Measurements from ENCODE around the gene OSBP2.

Gene OSBP2

DNA sequence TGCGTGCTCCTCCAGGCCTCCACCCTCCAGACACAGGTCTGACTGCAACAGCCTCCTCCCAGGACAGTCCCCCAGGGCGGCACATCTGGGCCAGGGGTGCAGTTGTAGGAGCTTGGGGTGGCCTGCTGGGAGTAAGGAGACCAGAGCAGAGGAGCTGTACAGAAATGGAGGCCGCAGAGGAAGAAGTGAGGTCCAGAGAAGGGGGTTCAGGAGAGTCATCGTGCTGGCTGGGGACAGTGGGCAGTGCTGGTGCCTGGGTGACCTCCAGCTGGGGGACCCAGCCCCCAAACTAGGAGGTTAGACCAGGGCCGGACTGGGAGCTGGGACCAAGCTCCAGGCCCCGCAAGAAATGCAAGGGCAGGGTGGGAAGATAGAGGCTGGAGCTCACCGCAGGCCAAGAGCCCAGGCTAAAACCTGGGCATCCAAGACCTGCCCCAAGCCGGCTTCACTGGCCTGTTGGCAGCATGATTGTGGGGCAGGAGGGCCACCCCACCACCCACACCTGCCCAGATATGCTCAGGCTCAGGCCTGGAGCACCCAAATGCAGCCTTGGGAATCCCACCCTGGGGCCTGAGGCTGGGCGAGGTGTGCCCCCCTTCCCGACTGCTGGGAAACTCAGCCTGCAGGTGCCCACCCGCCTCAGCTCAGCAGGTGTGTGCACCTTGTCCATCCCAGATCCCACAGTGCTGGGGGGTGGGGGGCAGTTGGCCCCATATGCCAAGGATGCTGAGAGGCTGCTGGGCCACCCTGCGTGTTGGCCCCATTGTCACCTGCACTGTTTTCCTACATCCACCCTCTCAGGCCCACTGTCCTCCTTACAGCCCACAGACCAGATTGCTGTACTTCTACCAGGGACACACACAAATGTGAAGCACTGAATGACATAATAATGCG, 177.0 kb downstream of the OSBP2 start:
- DNase-seq: no peak

- no peak for DNase-seq
Measured at GRCh38 chr22:30872285-30873041, 177.8 kb downstream of the OSBP2 start.

DNA sequence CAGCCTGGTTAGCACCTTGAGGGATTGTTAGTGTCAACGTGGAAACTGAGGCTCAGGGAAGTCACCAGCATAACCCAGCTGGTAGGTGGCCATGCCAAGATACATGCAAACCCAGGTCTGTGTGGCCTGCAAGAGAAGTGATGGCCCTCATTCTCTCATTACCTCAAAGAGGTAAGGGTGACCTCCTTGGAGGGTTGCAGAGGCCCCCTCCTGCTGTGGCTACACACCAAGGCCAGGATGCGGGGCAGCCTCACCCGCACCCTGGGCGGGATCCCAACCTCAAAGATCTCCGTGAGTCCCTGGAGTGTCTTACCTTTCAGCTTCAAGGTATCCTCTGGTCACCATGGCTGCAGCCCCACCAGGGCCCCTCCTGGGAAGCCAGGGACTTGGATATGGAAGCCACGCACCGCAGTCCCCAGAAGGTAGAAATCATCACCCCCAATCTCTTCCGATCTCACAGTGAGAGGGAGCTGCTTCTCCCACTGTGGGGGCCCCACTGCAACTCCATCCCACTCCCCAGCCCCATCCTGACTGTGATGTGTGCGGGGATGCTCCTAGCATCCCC, 178.5 kb downstream of the OSBP2 start:
- DNase-seq: no peak

DNA sequence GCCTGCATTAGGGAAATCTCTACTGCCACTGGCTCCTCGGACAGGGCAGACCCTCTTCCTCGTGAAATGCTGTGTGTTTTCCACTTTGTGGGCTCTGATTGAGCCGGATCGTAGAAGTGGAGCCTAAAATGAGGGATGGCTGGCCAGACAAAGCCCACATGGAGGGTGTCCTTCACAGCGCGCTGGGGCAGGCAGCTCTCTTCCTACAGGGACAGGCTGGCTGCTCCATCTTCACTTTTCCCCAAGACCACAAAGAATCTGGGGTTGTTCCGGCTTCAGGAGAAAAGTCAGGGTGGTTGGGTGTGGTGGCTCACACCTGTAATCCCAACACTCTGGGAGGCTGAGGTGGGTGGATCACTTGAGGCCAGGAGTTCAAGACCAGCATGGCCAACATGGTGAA, 179.0 kb downstream of the OSBP2 start:
- no peak for DNase-seq

GRCh38 chr22:30874431-30875370, 180.0 kb downstream of the OSBP2 start:
- DNase-seq: no peak

GRCh38 chr22:30875481-30876215, 181.0 kb downstream of the OSBP2 start:
- no peak for DNase-seq

GRCh38 chr22:30876221-30876751, 181.6 kb downstream of the OSBP2 start:
- DNase-seq: no peak

- no peak for DNase-seq
Measured at GRCh38 chr22:30876915-30877553, 182.4 kb downstream of the OSBP2 start.

DNA sequence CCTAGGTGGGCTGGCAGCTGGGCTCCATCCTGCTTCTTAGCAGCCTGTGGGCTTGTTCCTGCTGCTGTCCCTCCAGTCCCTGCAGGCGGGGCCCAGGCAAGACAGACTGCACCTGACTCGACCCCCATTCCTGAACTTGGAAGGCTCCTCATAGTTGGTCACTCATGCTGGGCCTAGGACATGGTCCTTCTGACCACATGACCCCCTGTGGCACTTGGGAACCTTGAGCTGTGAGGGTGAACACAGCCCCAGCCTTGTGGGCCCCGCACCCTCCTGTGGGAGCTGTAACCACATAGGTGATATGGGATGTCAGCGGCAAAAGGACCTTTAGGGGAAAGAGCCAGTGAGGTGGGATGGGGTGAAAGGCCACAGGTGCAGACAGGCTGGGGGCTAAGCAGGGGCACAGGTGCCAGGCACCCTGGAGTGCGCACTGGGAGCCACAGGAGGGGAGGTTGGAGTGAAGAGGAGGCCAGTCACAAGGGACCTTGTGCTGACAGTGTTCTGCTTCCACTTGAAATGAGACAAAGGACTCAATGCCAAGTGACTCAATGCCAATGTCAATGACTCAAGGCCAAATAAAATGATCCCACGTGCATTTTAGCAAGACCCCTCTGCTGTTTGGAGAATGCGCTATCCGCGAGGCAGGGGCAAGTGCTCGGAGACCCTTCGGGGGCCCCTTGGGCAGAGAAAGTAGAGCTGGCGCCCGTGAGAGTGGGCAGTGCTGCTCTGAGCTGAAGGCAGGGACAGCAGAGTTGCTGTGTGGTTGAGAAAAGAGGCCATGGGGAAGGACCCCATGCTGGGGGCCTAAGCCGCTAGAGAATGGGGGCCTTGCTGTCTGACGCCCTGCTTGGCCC, 183.2 kb downstream of the OSBP2 start:
- DNase-seq: no peak

DNA sequence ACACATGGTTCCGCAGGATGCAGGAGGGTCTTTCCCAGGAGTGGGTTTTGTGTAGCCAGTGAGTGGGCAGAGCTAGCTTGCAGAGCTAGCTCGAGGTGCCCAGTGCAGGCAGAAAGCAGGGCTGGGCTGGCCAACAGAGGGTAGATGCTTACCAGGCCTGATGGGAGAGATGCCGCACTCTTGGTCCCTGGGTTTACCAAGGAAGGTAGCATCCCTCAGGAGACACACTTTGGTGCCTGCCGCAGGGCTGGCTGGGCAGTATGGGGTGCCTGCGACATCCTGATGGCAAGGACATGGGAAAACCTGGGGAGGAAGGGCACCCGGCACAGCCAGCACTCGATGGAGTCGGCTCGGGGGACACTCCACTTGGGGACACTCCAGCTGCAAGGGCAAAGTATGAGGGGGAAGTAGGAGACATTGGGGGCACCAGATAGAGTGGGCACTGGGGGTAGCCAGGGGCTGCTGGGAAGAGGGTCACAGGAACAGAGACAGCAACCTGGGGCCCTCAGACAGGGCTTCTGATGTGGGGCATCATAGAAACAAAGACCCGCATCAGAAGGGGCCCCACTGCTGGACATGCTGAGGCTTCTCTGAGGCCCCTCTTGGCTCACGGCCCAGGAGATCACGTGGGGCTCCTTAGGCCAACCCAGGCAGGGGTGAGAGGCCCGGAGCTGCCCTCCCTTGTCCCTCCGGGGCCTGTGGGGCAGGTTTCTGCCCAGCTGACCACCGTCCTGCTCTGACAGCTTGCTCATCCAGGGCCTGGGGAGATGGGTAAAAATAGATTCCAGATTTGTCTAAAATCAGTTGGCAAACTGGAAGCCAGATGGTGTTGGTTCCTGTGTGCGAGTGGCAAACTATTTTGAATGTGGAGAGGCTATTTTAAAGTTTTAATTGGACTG, 184.1 kb downstream of the OSBP2 start:
- DNase-seq: no peak

- DNase-seq: no peak
Measured at GRCh38 chr22:30879415-30879797, 184.7 kb downstream of the OSBP2 start.

GRCh38 chr22:30880181-30880601, 185.5 kb downstream of the OSBP2 start:
- DNase-seq: no peak

DNA sequence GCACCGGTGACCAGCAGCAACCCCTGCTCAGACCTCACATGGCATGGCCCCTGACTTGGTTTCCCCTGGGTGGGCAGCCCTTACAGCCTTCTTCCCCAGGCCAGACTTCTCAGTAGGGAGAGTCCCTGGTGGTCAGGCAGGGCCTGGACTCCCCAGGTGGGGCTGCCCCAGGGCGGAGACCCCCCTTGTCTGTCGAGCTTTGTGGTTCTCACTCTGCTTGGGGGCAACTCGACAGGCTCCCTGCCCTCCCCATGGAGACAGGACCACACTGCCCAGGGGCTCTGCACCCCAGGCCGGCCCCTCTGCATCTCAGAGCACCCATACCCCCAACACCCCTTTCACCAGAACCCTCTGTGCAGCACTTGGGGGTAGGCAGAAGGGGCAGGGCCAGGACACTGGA, 186.2 kb downstream of the OSBP2 start:
- no peak for DNase-seq

DNA sequence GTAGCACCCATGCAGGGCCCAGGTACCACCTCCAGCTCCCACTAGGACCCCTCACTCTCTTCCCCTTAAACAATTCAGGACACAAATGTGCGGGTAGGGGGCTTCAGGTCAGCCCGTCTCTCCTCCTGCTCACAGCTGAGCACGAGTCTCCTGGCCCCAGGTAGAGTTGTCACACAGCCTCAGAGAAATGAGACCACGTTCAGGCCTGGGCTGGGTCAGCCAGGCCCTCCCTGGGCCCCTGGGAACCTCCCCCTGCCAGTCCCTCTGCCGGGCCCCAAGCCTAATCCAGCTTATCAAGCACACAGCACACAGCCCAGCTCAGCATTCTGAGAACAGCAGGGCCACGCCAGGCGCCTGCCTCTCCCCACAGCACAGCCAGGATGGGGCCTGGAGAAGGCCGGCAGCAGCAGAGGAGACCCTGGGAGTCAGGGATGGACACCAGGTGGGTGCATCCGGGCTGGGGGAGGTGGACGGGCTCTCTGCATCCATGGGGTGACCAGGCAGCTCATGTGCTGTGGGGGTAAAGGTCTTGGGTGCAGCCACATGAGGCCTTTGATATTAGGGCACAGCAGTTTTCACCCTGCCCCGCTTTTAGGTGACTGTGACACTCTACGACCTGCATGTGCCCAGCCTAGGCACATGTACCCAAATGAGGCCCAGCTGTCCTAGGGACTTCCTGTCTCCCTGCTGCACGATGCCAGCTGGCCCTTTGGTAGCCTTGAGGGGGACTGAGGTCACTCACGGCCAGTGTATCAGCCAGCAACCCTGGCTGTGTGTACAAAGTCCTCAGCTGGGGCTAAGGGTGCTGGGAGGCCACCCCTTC, 186.9 kb downstream of the OSBP2 start:
- DNase-seq: no peak

GRCh38 chr22:30882184-30882717, 187.6 kb downstream of the OSBP2 start:
- no peak for DNase-seq

- no peak for DNase-seq
Measured at GRCh38 chr22:30882974-30883533, 188.4 kb downstream of the OSBP2 start.

DNA sequence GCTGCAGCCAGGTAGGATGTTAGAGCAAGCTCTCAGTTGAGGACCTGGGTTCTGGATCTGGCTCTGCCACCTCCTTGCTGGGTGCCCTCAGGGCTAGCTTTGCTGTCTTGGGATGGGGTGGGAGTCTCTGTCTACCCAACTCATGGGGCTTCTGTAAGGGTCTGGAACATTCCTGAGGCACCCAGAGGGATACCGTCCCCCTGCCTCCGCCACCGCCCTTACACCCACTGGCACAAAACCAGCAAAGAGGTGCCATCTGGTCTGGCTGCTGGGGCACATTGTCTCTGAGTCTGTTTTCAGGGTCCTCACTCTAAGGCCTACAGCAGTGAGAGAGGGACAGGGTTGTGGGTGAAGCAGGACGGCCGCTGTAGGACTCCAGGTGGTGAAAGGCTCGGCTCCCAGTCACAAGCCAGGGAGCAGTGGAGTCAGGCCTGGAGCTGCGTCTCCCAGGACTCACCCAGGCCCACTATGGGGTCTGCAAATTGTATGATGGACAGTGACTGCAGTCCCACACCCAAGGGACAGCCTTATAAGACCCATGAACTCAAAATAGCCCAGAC, 189.0 kb downstream of the OSBP2 start:
- no peak for DNase-seq
